ENCODE results near the gene OR2M5. TPM values are rescaled to one million over a fixed set of nuclear protein-coding genes. Genes with fewer than 3 reads are reported as not detected.

The OR2M5 gene
- total RNA-seq, 1 donor from 2014 or later: not detected

- no peaks in the 10 kb centered on the region for H3K4me1 ChIP-seq (ENCODE audit: control insufficient read depth in 3 of 3, insufficient read depth in 3 of 3, low read length in 3 of 3)
Observed at GRCh38 chr1:248155927-248156326, 11.0 kb downstream of the OR2M5 start.

GRCh38 chr1:248158758-248159157 is 13.8 kb downstream of the OR2M5 start:
- Histone ChIP-seq H3K9me3 (ENCODE audit: control insufficient read depth in 3 of 3, low read length in 3 of 3) (peaks cover 0 to 3% (median 0%) of the 10 kb centered on the region in 3 donors), H3K27ac (ENCODE audit: low read depth, low read length) (no peak overlapping the region), H3K4me3 (ENCODE audit: low read length in 3 of 3) (no peak overlapping the region), H3K36me3 (ENCODE audit: control insufficient read depth in 3 of 3, insufficient read depth in 3 of 3, low read length in 3 of 3) (no peaks in the 10 kb centered on the region), H3K9ac (ENCODE audit: low read depth in 1 of 3, low read length in 3 of 3) (no peak overlapping the region), H3K4me1 (ENCODE audit: control insufficient read depth in 3 of 3, insufficient read depth in 3 of 3, low read length in 3 of 3) (no peaks in the 10 kb centered on the region), H3K27me3 (ENCODE audit: control insufficient read depth in 3 of 3, insufficient read depth in 3 of 3, low read length in 3 of 3) (no peaks in the 10 kb centered on the region)

More at GRCh38 chr1:248155927-248156326, 11.0 kb downstream of the OR2M5 start:
- Histone ChIP-seq H3K27ac (ENCODE audit: low read depth, low read length) (no peak overlapping the region), H3K9ac (ENCODE audit: low read depth in 1 of 3, low read length in 3 of 3) (no peak overlapping the region), H3K9me3 (ENCODE audit: control insufficient read depth in 3 of 3, low read length in 3 of 3) (peaks cover 0 to 5% (median 0%) of the 10 kb centered on the region in 3 donors), H3K36me3 (ENCODE audit: control insufficient read depth in 3 of 3, insufficient read depth in 3 of 3, low read length in 3 of 3) (no peaks in the 10 kb centered on the region), H3K4me3 (ENCODE audit: low read length in 3 of 3) (no peak overlapping the region), H3K27me3 (ENCODE audit: control insufficient read depth in 3 of 3, insufficient read depth in 3 of 3, low read length in 3 of 3) (no peaks in the 10 kb centered on the region)

GRCh38 chr1:248164031-248164430 is 19.1 kb downstream of the OR2M5 start:
- no peak overlapping the region for H3K4me3 ChIP-seq (ENCODE audit: low read length in 3 of 3)
- H3K27me3 ChIP-seq (ENCODE audit: control insufficient read depth in 3 of 3, insufficient read depth in 3 of 3, low read length in 3 of 3): no peaks in the 10 kb centered on the region
- peaks cover 0 to 3% (median 0%) of the 10 kb centered on the region in 3 donors for H3K9me3 ChIP-seq (ENCODE audit: control insufficient read depth in 3 of 3, low read length in 3 of 3)
- no peak overlapping the region for H3K9ac ChIP-seq (ENCODE audit: low read depth in 1 of 3, low read length in 3 of 3)
- no peaks in the 10 kb centered on the region for H3K36me3 ChIP-seq (ENCODE audit: control insufficient read depth in 3 of 3, insufficient read depth in 3 of 3, low read length in 3 of 3)
- no peaks in the 10 kb centered on the region for H3K4me1 ChIP-seq (ENCODE audit: control insufficient read depth in 3 of 3, insufficient read depth in 3 of 3, low read length in 3 of 3)
- no peak overlapping the region for H3K27ac ChIP-seq (ENCODE audit: low read depth, low read length)

- peaks cover 0 to 3% (median 0%) of the 10 kb centered on the region in 3 donors for H3K9me3 ChIP-seq (ENCODE audit: control insufficient read depth in 3 of 3, low read length in 3 of 3)
- no peak overlapping the region for H3K27ac ChIP-seq (ENCODE audit: low read depth, low read length)
- no peak overlapping the region for H3K9ac ChIP-seq (ENCODE audit: low read depth in 1 of 3, low read length in 3 of 3)
- H3K27me3 ChIP-seq (ENCODE audit: control insufficient read depth in 3 of 3, insufficient read depth in 3 of 3, low read length in 3 of 3): no peaks in the 10 kb centered on the region
- no peaks in the 10 kb centered on the region for H3K4me1 ChIP-seq (ENCODE audit: control insufficient read depth in 3 of 3, insufficient read depth in 3 of 3, low read length in 3 of 3)
- H3K4me3 ChIP-seq (ENCODE audit: low read length in 3 of 3): no peak overlapping the region
- no peaks in the 10 kb centered on the region for H3K36me3 ChIP-seq (ENCODE audit: control insufficient read depth in 3 of 3, insufficient read depth in 3 of 3, low read length in 3 of 3)
Observed at GRCh38 chr1:248165186-248165585, 20.2 kb downstream of the OR2M5 start.

GRCh38 chr1:248174521-248174920 is 29.6 kb downstream of the OR2M5 start, which contains the start of gene OR2M2:
TSS of gene OR2M2 (plus strand) at chr1:248174821. CDS start at chr1:248179986, 5,165 bp downstream.
- H3K4me3 ChIP-seq (ENCODE audit: low read length in 3 of 3): no peak within 1 kb of the TSS
- no peaks in the 10 kb centered on the region for H3K9me3 ChIP-seq (ENCODE audit: control insufficient read depth in 3 of 3, low read length in 3 of 3)
- no peaks in the 10 kb centered on the region for H3K36me3 ChIP-seq (ENCODE audit: control insufficient read depth in 3 of 3, insufficient read depth in 3 of 3, low read length in 3 of 3)
- no peaks in the 10 kb centered on the region for H3K4me1 ChIP-seq (ENCODE audit: control insufficient read depth in 3 of 3, insufficient read depth in 3 of 3, low read length in 3 of 3)
- H3K27me3 ChIP-seq (ENCODE audit: control insufficient read depth in 3 of 3, insufficient read depth in 3 of 3, low read length in 3 of 3): no peaks in the 10 kb centered on the region
- H3K27ac ChIP-seq (ENCODE audit: low read depth, low read length): no peak within 1 kb of the TSS
- no peak within 1 kb of the TSS for H3K9ac ChIP-seq (ENCODE audit: low read depth in 1 of 3, low read length in 3 of 3)

GRCh38 chr1:248183996-248184395 is 39.0 kb downstream of the OR2M5 start:
- Histone ChIP-seq H3K4me1 (ENCODE audit: control insufficient read depth in 3 of 3, insufficient read depth in 3 of 3, low read length in 3 of 3) (no peaks in the 10 kb centered on the region), H3K27ac (ENCODE audit: low read depth, low read length) (no peak overlapping the region), H3K9ac (ENCODE audit: low read depth in 1 of 3, low read length in 3 of 3) (no peak overlapping the region), H3K27me3 (ENCODE audit: control insufficient read depth in 3 of 3, insufficient read depth in 3 of 3, low read length in 3 of 3) (no peaks in the 10 kb centered on the region), H3K4me3 (ENCODE audit: low read length in 3 of 3) (no peak overlapping the region), H3K36me3 (ENCODE audit: control insufficient read depth in 3 of 3, insufficient read depth in 3 of 3, low read length in 3 of 3) (no peaks in the 10 kb centered on the region), H3K9me3 (ENCODE audit: control insufficient read depth in 3 of 3, low read length in 3 of 3) (peaks cover 0 to 2% (median 0%) of the 10 kb centered on the region in 3 donors)

GRCh38 chr1:248187363-248187762 is 42.4 kb downstream of the OR2M5 start:
- no peaks in the 10 kb centered on the region for H3K27me3 ChIP-seq (ENCODE audit: control insufficient read depth in 3 of 3, insufficient read depth in 3 of 3, low read length in 3 of 3)
- H3K36me3 ChIP-seq (ENCODE audit: control insufficient read depth in 3 of 3, insufficient read depth in 3 of 3, low read length in 3 of 3): no peaks in the 10 kb centered on the region
- H3K9me3 ChIP-seq (ENCODE audit: control insufficient read depth in 3 of 3, low read length in 3 of 3): peaks cover 0 to 2% (median 0%) of the 10 kb centered on the region in 3 donors
- H3K4me3 ChIP-seq (ENCODE audit: low read length in 3 of 3): no peak overlapping the region
- H3K4me1 ChIP-seq (ENCODE audit: control insufficient read depth in 3 of 3, insufficient read depth in 3 of 3, low read length in 3 of 3): no peaks in the 10 kb centered on the region
- H3K9ac ChIP-seq (ENCODE audit: low read depth in 1 of 3, low read length in 3 of 3): no peak overlapping the region
- H3K27ac ChIP-seq (ENCODE audit: low read depth, low read length): no peak overlapping the region

- no peaks in the 10 kb centered on the region for H3K4me1 ChIP-seq (ENCODE audit: control insufficient read depth in 3 of 3, insufficient read depth in 3 of 3, low read length in 3 of 3)
Observed at GRCh38 chr1:248189026-248189425, 44.1 kb downstream of the OR2M5 start.

GRCh38 chr1:248194117-248194516 is 49.2 kb downstream of the OR2M5 start:
- H3K36me3 ChIP-seq (ENCODE audit: control insufficient read depth in 3 of 3, insufficient read depth in 3 of 3, low read length in 3 of 3): no peaks in the 10 kb centered on the region

More at GRCh38 chr1:248189026-248189425, 44.1 kb downstream of the OR2M5 start:
- no peaks in the 10 kb centered on the region for H3K9me3 ChIP-seq (ENCODE audit: control insufficient read depth in 3 of 3, low read length in 3 of 3)
- H3K27me3 ChIP-seq (ENCODE audit: control insufficient read depth in 3 of 3, insufficient read depth in 3 of 3, low read length in 3 of 3): no peaks in the 10 kb centered on the region
- H3K4me3 ChIP-seq (ENCODE audit: low read length in 3 of 3): no peak overlapping the region
- H3K9ac ChIP-seq (ENCODE audit: low read depth in 1 of 3, low read length in 3 of 3): no peak overlapping the region
- H3K36me3 ChIP-seq (ENCODE audit: control insufficient read depth in 3 of 3, insufficient read depth in 3 of 3, low read length in 3 of 3): no peaks in the 10 kb centered on the region
- no peak overlapping the region for H3K27ac ChIP-seq (ENCODE audit: low read depth, low read length)

More at GRCh38 chr1:248194117-248194516, 49.2 kb downstream of the OR2M5 start:
- H3K4me1 ChIP-seq (ENCODE audit: control insufficient read depth in 3 of 3, insufficient read depth in 3 of 3, low read length in 3 of 3): no peaks in the 10 kb centered on the region
- no peak overlapping the region for H3K27ac ChIP-seq (ENCODE audit: low read depth, low read length)
- no peaks in the 10 kb centered on the region for H3K27me3 ChIP-seq (ENCODE audit: control insufficient read depth in 3 of 3, insufficient read depth in 3 of 3, low read length in 3 of 3)
- H3K4me3 ChIP-seq (ENCODE audit: low read length in 3 of 3): no peak overlapping the region
- no peaks in the 10 kb centered on the region for H3K9me3 ChIP-seq (ENCODE audit: control insufficient read depth in 3 of 3, low read length in 3 of 3)
- no peak overlapping the region for H3K9ac ChIP-seq (ENCODE audit: low read depth in 1 of 3, low read length in 3 of 3)

Measured in skeletal muscle tissue (tissue), 4 donors.